Measurements from ENCODE around the gene NOX4. TPM values are rescaled to one million over a fixed set of nuclear protein-coding genes. Genes with fewer than 3 reads are reported as not detected.
"Not testable (repeated sequence)": the region's sequence is repeated elsewhere in the genome, so short reads cannot be mapped to it uniquely, and the experiment has no call there.

The NOX4 gene
- total RNA-seq, 3 donors from 2014 or later, result 5.1 to 19.7 (median 15.4) TPM

DNA sequence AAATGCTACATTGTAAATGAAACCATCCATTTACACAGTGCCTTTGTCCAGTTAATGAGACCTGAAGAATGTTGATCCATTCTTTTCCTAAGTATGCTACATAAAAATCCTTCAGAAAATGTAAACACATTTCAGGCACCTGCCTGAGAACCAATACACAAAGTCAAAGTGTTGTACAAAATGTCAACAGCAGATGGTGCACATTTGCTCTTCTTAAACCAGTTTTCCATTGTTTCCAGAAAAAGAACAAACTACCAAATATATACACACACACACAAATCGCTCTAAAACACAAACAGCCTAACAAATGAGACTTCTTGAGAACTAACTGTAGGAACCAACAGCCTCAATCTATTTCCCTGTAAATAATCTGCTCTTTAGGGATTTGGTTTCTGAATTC is 157.5 kb downstream of the NOX4 start:
- H3K4me3 ChIP-seq; H3K36me3 ChIP-seq; H3K9me3 ChIP-seq; H3K27me3 ChIP-seq; intact Hi-C loops (cut with DNase I; ENCODE audit: low total_unique reads); H3K4me1 ChIP-seq; H3K27ac ChIP-seq; DNase-seq (ENCODE audit: low spot score in 2 of 2): not testable (repeated sequence)
- TF ChIP-seq, protein P1, sequence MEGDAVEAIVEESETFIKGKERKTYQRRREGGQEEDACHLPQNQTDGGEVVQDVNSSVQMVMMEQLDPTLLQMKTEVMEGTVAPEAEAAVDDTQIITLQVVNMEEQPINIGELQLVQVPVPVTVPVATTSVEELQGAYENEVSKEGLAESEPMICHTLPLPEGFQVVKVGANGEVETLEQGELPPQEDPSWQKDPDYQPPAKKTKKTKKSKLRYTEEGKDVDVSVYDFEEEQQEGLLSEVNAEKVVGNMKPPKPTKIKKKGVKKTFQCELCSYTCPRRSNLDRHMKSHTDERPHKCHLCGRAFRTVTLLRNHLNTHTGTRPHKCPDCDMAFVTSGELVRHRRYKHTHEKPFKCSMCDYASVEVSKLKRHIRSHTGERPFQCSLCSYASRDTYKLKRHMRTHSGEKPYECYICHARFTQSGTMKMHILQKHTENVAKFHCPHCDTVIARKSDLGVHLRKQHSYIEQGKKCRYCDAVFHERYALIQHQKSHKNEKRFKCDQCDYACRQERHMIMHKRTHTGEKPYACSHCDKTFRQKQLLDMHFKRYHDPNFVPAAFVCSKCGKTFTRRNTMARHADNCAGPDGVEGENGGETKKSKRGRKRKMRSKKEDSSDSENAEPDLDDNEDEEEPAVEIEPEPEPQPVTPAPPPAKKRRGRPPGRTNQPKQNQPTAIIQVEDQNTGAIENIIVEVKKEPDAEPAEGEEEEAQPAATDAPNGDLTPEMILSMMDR (IDR thresholded peaks at IDR 0.05), result peak in 1 of 3 donors; percentile 18

DNA sequence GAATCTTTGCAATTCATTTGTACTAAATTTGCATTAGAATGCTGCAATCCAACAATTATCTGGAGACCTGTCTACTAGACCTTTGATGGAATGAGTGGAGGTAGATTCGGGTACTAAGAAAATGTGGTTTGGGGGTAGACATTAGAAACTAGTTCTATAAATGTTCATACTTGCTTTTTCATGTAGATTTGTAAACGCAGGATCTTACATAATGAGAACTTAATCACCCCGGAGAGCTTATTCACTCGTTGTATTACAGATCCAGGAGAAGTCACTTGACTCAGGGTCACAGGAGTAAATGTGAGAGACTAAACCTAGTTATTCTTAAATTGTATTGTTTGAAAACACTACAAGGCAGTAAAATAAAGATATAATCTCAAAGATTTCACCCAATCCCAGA is 159.2 kb downstream of the NOX4 start:
- H3K36me3 ChIP-seq; H3K4me3 ChIP-seq; intact Hi-C loops (cut with DNase I; ENCODE audit: low total_unique reads); H3K4me1 ChIP-seq; H3K27me3 ChIP-seq; DNase-seq (ENCODE audit: low spot score in 2 of 2); H3K27ac ChIP-seq; H3K9me3 ChIP-seq: not testable (repeated sequence)

DNA sequence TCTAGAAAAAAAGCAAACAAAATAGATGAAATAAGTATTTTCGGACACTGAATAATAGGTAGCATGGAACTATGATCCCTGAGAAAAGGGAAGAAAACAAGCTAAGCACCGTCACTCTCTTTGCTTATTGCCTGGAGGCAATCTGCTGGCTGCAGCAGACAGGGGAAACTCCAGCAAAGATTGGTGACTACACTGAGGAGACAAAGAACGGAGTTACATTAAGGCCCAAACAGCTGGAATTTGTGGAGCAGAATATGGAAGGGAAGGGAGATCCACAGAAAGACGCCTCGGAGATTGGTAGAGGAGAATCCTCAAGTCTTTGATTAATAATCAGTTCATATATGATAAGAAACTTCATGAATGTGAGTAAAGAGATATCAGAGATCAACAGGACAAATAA is 163.3 kb downstream of the NOX4 start:
- H3K36me3 ChIP-seq, result no peaks in the 10 kb centered on the region
- H3K27ac ChIP-seq, result no peak overlapping the region
- no peak for DNase-seq (ENCODE audit: low spot score in 2 of 2)
- H3K4me1 ChIP-seq, result no peaks in the 10 kb centered on the region
- intact Hi-C loops (cut with DNase I; ENCODE audit: low total_unique reads), result no loop called here
- TF ChIP-seq POLR2AphosphoS5 (IDR thresholded peaks at IDR 0.05) (no peak), POLR2A (IDR thresholded peaks at IDR 0.05) (no peak)
- TF ChIP-seq, protein P1 (IDR thresholded peaks at IDR 0.05), result no peak
- H3K4me3 ChIP-seq, result no peak overlapping the region
- H3K9me3 ChIP-seq, result no peaks in the 10 kb centered on the region
- H3K27me3 ChIP-seq, result no peaks in the 10 kb centered on the region

DNA sequence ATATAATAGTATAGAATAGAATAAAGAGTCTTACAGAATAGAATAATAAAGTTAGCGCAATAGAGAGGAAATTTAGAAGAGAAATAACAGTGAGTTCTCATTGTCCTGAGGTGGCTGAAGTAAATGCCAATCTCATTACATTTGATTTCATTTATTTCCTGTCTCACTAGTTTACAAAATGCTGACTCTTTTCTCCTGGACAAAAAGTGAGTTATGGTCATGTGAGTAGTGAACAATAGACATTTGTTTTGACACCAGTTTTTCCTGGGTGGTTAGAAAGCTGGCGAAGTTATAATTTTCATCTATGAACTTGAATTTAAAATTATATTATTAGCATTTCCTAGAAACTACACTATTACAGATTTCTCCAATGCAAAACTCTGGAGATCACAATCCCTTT is 169.8 kb downstream of the NOX4 start:
- no peak for DNase-seq (ENCODE audit: low spot score in 2 of 2)
- Histone ChIP-seq H3K9me3 (no peaks in the 10 kb centered on the region), H3K4me1 (no peaks in the 10 kb centered on the region), H3K27ac (no peak overlapping the region), H3K4me3 (no peak overlapping the region), H3K27me3 (no peaks in the 10 kb centered on the region), H3K36me3 (no peaks in the 10 kb centered on the region)
- TF ChIP-seq POLR2A (IDR thresholded peaks at IDR 0.05) (no peak), POLR2AphosphoS5 (IDR thresholded peaks at IDR 0.05) (no peak)
- TF ChIP-seq, protein P1 (IDR thresholded peaks at IDR 0.05), result no peak
- intact Hi-C loops (cut with DNase I; ENCODE audit: low total_unique reads), result no loop called here

DNA sequence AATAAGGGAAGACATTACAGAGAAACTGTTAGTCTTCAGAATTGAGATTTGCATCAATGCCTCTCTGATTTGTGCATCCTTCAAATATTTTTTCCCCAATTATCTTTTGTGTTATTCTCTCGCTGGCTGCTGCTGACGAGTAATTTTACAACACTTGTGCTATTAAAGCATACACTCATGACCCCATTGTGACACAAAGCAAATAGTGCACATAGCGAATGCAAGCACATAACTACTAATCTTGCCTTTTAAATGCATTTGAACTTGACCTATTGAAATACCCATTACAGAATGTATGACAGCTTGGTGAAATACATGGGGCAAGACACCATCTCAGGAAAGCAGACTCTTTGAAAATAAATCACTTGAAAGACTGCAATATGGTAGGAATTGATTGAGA is 180.6 kb downstream of the NOX4 start:
- H3K4me1 ChIP-seq; DNase-seq (ENCODE audit: low spot score in 2 of 2); H3K9me3 ChIP-seq; H3K27me3 ChIP-seq; H3K4me3 ChIP-seq; H3K36me3 ChIP-seq; H3K27ac ChIP-seq; intact Hi-C loops (cut with DNase I; ENCODE audit: low total_unique reads): not testable (repeated sequence)

DNA sequence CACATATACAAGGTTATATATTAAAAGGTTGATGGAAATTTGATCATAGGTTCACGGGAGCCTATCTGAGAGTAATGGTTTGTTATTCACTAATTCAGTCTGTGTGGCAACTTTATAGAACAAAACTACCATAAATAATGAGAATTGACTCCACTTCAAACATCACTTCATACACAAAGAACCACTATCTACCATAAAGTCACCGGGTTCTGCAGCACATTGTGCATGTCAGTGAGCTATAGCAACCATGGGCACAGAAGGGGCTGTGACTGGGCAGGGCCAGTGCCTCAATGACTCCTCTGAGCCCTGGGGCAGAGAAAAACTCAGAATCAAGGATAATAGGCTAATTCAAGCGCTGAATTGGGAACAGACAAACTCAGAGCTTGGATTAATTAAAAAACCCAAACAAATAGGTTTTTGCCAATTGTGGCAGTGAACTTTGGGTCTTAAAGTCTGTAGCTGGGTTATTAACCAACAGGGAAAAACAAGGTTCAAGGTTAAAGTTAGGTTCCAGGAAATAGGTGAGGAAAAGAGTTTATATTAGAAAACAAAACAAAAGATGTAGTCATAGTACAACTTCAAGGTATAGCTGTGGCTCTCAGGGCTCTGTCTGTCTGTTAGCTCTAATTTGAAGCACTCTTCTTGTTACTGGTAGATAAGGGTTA is 181.7 kb downstream of the NOX4 start:
- H3K4me1 ChIP-seq; H3K27ac ChIP-seq; H3K36me3 ChIP-seq; intact Hi-C loops (cut with DNase I; ENCODE audit: low total_unique reads); H3K9me3 ChIP-seq; H3K27me3 ChIP-seq; DNase-seq (ENCODE audit: low spot score in 2 of 2); H3K4me3 ChIP-seq: not testable (repeated sequence)

DNA sequence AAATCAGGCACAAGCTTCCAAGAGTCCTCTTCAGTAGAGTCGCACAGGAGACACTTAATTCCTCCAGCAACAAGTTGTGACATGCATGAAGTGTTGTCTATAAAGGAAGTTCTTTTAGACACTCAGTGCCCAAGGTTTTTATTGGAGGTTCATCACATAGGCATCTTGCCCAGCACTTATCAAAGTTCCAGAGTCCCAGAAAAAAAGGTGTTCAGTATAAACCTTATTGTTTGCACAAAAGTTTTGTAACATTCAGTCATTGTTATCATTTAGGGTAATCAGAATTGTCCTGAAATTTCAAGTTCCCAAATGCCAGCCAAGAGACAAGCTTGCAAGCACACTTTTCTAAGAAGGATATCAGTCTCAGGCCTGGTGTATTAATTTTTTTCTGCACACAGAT is 182.9 kb downstream of the NOX4 start:
- intact Hi-C loops (cut with DNase I; ENCODE audit: low total_unique reads); H3K27me3 ChIP-seq; H3K4me3 ChIP-seq; H3K36me3 ChIP-seq; H3K27ac ChIP-seq; DNase-seq (ENCODE audit: low spot score in 2 of 2); H3K4me1 ChIP-seq; H3K9me3 ChIP-seq: not testable (repeated sequence)

DNA sequence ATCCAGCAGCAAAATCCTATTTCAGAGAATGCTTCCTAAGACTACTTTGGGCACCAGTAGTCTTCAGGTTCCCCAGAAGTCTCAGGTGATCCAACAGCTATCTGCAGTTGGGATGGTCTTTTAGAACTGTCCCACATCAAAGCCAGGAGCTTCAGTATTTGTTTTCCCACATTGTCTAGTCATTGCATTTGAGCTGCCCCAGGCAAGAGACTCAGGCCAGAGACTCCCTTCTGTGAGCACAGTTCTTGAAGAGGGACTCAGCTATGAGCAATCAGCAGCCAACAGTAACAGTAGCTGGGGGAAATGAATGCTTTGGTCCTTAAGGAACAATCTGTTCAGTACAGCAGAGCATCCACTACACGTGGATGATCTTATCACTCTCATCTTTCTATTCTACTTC is 188.1 kb downstream of the NOX4 start:
- H3K27ac ChIP-seq; H3K4me1 ChIP-seq; H3K27me3 ChIP-seq; DNase-seq (ENCODE audit: low spot score in 2 of 2); H3K36me3 ChIP-seq; intact Hi-C loops (cut with DNase I; ENCODE audit: low total_unique reads); H3K4me3 ChIP-seq; H3K9me3 ChIP-seq: not testable (repeated sequence)

DNA sequence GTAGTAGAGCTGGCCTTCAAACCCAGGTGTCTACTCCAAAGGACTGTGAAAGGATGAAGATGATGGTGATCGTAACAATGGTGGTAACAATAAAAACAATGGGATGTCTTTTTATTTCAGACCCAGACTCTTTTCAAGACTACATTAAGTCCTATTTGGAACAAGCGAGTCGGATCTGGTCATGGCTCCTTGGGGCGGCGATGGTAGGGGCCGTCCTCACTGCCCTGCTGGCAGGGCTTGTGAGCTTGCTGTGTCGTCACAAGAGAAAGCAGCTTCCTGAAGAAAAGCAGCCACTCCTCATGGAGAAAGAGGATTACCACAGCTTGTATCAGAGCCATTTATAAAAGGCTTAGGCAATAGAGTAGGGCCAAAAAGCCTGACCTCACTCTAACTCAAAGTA is 196.2 kb downstream of the NOX4 start:
- H3K36me3 ChIP-seq; H3K27me3 ChIP-seq; intact Hi-C loops (cut with DNase I; ENCODE audit: low total_unique reads); DNase-seq (ENCODE audit: low spot score in 2 of 2); H3K4me3 ChIP-seq; H3K9me3 ChIP-seq; H3K27ac ChIP-seq; H3K4me1 ChIP-seq: not testable (repeated sequence)
